SU-DHL-6 (cell line): ENCODE data around the gene OR51V1.
"Not testable (repeated sequence)": the region's sequence is repeated elsewhere in the genome, so short reads cannot be mapped to it uniquely, and the experiment has no call there.

ENCODE experiments used
- EZH2phosphoT487 ChIP-seq: fragments of 200-600 bp; sonication (generic), shearing (Covaris generic); conservative IDR thresholded peaks from 2 replicates; pipeline ENCODE4 v1.6.1; 2018; ENCODE audit warnings: mild to moderate bottlenecking, antibody characterized with exemption, low read length, moderate library complexity, mixed read lengths
- TF ChIP-seq, protein P1 (sequence below): fragments of 200-600 bp; sonication (generic); IDR thresholded peaks from one replicate; pipeline ENCODE4 v1.5.1; 2017; ENCODE audit warnings: antibody characterized with exemption, mild to moderate bottlenecking, low read length, moderate library complexity; ENCODE audit not compliant: insufficient read depth, poor library complexity, severe bottlenecking

DNA sequence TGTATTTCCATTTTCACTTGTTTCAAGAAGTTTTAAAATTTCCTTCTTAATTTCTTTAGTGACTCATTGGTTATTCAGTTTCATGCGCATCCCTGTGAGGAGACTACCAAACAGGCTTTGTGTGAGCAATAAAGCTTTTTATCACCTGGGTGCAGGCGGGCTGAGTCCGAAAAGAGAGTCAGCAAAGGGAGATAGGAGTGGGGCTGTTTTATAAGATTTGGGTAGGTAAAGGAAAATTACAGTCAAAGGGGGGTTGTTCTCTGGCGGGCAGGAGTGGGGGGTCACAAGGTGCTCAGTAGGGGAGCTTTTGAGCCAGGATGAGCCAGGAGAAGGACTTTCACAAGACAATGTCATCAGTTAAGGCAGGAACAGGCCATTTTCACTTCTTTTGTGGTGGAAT is 40.3 kb downstream of the OR51V1 start:
- TF ChIP-seq, protein P1, sequence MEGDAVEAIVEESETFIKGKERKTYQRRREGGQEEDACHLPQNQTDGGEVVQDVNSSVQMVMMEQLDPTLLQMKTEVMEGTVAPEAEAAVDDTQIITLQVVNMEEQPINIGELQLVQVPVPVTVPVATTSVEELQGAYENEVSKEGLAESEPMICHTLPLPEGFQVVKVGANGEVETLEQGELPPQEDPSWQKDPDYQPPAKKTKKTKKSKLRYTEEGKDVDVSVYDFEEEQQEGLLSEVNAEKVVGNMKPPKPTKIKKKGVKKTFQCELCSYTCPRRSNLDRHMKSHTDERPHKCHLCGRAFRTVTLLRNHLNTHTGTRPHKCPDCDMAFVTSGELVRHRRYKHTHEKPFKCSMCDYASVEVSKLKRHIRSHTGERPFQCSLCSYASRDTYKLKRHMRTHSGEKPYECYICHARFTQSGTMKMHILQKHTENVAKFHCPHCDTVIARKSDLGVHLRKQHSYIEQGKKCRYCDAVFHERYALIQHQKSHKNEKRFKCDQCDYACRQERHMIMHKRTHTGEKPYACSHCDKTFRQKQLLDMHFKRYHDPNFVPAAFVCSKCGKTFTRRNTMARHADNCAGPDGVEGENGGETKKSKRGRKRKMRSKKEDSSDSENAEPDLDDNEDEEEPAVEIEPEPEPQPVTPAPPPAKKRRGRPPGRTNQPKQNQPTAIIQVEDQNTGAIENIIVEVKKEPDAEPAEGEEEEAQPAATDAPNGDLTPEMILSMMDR, result not testable (repeated sequence)
- TF ChIP-seq EZH2phosphoT487, result not testable (repeated sequence)
